Measurements from ENCODE around the gene SERPINA5.
"Not testable (repeated sequence)": the region's sequence is repeated elsewhere in the genome, so short reads cannot be mapped to it uniquely, and the experiment has no call there.

Gene SERPINA5

DNA sequence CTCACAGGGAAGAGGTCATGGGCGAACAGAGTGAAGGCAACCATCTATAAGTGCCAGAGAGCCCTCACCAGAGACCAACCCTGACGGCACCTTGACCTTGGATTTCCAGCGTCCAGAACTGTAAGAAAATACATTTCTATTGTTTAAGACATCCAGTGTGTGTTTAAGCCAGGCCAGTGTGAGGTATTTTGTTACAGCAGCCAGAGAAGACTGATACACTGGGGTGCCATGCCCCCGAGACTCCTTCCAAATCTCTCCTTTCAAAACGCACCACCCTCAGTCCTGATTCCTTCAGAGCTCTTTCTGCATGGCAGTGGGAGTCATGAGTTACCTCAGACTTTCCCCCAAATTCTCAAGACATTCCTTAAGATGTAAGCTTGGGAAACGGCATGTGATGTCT, 2.5 kb upstream of the SERPINA5 start:
- DNase-seq = no peak

DNA sequence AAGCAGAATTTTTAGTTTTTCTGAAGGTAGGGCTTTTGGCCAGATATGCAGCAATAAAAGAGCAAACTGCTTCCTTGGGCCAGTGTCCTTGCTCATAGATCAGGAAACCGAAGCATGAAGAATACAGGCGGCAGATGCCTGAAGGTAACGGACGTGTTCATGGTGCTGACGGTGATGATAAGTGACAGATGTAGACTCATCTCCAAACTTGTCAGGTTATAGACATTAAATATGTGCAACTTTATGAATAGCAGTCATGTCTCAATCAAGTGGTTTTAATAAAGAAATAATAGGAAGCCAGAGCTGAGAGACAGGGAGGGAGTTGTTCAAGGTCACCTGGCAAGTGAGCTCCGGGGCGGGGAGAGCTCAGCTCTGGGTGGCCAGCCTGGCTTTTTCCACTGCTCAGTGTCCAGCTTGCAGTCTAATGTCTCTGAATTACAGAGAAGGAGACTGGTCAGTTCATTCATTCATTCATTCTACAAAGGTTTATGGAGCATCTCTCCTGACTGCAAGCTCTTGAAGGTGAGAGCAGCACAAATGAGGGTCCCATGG, 1.0 kb downstream of the SERPINA5 start:
- DNase-seq = no peak

DNA sequence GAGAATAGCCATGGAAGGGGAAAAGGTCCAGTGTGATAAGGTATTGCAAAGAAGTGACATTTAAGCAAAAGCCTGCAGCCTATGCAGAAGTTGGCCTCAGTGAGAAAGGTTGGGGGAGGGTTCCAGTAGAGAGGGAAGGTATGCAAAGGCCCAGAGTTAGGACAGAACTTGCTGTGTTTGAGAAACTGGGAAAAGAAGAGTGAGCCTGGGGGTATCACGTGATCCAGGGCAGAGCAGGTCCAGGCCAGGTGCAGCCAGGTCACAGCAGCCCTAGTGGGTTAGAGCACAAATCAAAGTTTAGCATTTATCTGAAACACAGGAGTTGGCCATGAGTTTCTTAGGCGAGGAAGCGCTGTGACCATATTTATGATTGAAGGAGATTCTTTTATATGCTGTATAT, 1.6 kb downstream of the SERPINA5 start:
- no peak for DNase-seq

DNA sequence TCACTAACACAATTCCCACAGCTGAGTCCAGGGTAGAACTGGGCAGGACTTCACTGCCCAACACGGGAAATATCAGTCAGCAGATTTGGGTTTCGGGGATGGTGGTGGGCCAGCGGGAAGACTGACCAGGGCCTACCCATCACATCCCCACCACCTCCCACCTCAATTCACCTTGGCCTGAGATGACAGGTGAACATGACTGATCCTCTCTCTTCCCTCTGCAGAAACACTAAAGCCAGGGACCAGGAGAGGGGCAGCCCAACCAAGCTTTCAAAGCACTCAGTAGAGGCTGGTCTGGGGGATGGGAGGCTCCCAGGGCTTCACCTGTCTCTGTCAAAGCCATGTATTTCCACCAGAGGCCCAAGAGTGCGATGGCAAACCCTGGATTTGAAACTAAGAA, 2.3 kb downstream of the SERPINA5 start:
- no peak for DNase-seq

- DNase-seq = no peak
Observed at GRCh38 chr14:94584591-94585280, 3.5 kb downstream of the SERPINA5 start.

GRCh38 chr14:94586635-94587034, 5.4 kb downstream of the SERPINA5 start:
- DNase-seq = no peak

DNA sequence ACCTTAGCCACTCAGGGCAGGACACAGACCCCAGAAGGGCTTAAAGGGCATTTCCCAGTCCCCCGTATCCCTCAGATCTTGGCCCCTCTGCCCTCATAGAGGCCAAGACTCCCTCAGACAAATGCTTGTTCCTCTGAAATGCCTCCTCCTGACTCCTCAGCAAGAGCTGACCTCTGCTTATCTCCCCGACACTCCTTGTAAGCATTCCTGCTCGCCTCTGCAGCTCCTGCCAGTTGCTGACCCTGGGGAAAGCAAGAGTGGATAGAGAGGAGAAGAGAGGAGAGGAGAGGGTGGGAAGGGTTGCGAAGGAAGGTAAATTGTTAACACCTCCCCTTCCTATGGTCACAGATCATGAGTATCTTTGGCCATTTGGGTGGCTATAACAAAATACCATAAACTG, 7.1 kb downstream of the SERPINA5 start:
- no peak for DNase-seq

- no peak for DNase-seq
Observed at GRCh38 chr14:94591073-94591472, 9.8 kb downstream of the SERPINA5 start.

DNA sequence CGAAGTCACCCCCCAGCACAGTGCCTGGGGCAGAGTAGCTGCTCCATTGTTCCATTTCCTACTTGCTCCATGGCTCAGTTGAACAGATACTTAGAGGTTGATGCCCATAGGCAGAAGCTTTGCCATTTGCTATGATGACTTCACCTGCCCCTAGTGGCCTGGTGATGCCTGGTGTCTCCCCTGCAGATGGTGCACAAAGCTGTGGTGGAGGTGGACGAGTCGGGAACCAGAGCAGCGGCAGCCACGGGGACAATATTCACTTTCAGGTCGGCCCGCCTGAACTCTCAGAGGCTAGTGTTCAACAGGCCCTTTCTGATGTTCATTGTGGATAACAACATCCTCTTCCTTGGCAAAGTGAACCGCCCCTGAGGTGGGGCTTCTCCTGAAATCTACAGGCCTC, 10.6 kb downstream of the SERPINA5 start:
- no peak for DNase-seq

GRCh38 chr14:94592457-94592856, 11.2 kb downstream of the SERPINA5 start:
- DNase-seq = no peak

DNA sequence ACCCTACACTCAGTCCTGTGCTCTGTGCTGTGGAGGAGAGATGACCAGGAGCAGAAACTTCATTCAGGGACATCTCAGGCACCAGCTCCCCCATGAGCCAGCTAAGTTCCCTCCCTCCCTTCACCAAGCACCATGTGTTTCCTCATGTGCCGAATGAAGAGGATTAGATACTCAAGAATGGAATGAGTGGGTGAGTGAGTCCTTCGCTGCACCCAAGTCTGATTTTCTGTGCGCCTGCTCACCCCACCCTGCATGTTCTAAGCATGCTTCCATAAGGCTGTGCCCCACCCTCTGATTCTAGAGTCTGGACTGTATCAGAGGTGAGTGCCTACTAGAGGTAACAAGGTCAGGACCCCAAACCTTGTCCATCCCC, 12.1 kb downstream of the SERPINA5 start:
- DNase-seq = no peak

GRCh38 chr14:94593749-94594431, 12.7 kb downstream of the SERPINA5 start:
- no peak for DNase-seq

GRCh38 chr14:94594441-94594840, 13.2 kb downstream of the SERPINA5 start:
- no peak for DNase-seq

DNA sequence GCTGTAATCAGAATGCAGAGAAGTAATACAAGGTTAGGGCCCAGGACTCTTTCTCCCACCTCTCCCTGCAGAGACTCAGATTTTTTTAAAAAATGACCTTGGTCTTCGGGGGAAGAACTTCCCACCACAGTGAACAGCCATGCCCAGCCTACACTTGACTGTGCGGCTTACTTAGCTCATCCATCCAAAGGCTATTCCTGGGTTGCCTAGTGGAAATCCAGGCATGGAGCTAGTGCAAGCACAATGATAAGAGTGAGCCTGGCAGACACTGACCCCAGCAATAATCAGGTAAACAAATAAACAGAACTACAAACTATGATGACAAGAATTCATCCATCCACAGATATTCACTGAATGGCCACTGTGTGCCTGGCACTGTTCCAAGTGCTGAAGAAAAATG, 14.7 kb downstream of the SERPINA5 start:
- DNase-seq = no peak

- no peak for DNase-seq
Observed at GRCh38 chr14:94596361-94596760, 15.1 kb downstream of the SERPINA5 start.

DNA sequence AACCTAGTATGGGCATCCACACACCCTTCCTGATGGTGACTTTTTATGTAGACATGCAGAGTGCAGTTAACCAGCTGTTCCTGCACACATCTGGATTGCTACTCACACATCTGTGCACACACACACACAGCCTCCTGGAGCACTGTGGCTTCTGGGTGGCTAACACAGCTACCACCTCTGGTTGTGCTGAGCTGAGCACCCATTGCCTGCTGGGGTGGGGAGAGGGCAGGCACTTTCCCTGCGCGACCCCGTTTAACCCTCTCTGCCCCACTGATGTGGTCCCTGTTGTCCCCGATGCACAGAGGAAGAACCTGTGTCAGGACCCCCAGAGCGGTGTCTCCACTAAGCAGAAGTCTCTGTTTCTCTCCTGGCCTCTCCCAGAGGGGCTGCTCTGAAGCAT, 16.6 kb downstream of the SERPINA5 start:
- DNase-seq = no peak

DNA sequence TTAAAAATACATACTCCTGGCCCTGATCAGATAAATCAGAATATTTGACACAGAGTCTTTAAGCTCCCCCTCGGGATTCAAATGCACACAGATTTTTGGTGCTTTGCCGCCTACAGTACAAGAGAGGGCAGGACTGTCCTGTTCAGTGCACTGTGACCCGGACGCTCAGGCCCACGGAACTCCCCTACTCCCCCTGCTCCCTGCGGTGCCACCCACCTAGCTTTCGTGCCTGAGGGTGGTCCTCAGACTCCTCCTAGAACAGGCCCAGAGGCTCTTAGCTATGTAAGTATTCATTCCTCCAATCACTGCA, 17.2 kb downstream of the SERPINA5 start:
- DNase-seq = no peak

GRCh38 chr14:94598816-94599655, 17.8 kb downstream of the SERPINA5 start:
- DNase-seq = no peak

GRCh38 chr14:94599656-94600004, 18.4 kb downstream of the SERPINA5 start:
- no peak for DNase-seq

DNA sequence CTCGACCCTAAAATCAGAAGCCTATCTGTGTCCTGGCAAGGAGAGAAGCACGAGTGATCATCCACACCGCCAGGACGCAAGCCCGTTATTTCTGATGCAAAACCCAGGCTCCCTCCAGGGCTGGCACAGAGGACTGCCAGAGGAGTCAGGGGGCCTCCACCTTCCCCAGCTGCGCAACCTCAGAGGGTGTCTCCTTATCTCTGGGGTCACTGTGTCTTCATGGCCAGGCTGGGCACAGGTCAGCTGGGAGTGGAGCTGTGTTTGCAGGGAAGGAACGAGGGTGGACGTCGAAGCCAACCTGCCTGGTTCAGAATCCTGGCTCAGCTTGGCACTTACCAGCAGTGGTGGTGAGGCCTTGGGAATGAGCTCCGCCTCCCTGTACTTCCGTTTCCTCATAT, 18.9 kb downstream of the SERPINA5 start:
- DNase-seq = no peak

- peak; percentile 0 for DNase-seq
Observed at GRCh38 chr14:94601884-94602391, 20.7 kb downstream of the SERPINA5 start.

- DNase-seq = no peak
Observed at GRCh38 chr14:94602722-94603121, 21.5 kb downstream of the SERPINA5 start.

DNA sequence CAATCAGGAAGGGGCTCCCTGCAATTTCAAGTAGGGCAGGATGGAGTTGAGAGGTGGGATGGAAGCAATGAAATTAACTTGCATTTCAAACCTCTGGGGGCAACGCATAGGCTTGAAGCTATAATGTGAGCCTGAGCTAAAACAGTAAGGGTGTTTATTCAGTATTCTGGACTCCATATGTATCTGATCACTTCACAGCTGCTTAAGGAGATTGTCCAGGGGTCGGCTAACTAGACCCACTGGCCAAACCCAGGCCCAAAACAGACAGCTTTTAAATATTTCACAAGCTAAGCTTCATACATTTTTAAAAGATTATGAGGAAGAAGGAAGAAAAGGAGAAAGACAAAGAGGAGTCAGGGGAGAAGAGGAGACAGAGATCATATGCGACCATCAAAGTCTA, 24.1 kb downstream of the SERPINA5 start:
- no peak for DNase-seq

- DNase-seq = not testable (repeated sequence)
Observed at GRCh38 chr14:94608966-94609365, 27.7 kb downstream of the SERPINA5 start.

All from OCI-M1 (cell line).